Fibroblast of pulmonary artery (primary cell): ENCODE measurements around the gene TMEM121B.

Experiments
- DNase-seq: peaks from one replicate; pipeline ENCODE4 v3.0.0-alpha.2; 2010; ENCODE audit warnings: low read depth
- H3K4me3 ChIP-seq: replicated peaks from 2 replicates; pipeline ENCODE4 v1.5.1; 2011; ENCODE audit warnings: low read depth, mild to moderate bottlenecking, control low read depth, low read length, moderate library complexity
- CTCF ChIP-seq: IDR thresholded peaks from 2 replicates; pipeline ENCODE4 v1.5.1; 2011; ENCODE audit warnings: mild to moderate bottlenecking, control low read depth, low read length, inconsistent platforms; ENCODE audit errors: missing control alignments

TMEM121B gene

DNA sequence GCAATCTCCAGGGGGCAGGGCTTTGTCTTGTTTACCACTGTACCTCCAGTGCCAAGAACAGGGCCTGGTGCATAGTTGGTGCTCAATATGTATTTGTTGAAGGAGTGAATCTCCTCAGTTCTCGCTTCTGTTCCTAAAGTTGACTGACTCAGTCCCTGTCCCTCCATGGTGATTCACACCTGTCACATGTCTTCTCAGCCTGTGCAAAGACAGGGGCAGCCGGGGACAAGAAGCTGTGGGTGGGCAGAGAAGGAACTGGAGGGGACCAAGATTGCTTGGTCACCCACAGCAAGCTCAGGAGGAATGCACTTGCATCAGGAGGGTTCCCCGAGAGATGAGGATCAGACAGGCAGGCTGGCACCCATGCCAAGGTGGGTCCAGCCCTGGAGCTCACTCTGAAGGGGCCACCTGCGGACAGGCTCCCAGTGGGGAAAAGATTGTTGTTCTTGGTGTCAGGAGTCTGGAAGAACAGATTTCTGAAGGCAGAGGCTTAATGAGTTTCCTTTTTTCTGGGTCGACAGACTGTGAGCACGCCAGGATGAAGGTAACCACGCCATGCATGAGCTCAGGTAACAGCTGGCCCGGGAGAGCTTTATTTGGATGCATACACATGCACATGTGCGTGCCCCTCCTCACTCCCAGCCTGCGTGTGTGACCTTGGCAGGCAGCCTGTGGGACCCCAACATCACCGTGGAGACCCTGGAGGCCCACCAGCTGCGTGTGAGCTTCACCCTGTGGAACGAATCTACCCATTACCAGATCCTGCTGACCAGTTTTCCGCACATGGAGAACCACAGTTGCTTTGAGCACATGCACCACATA lies 19.5 kb downstream of the TMEM121B start:
- TF ChIP-seq CTCF, result no peak
- DNase-seq, result no peak
- H3K4me3 ChIP-seq, result no peak overlapping the region

- H3K4me3 ChIP-seq, result no peak overlapping the region
- DNase-seq, result no peak
- TF ChIP-seq CTCF, result no peak
Observed at GRCh38 chr22:17100621-17101020, 20.5 kb downstream of the TMEM121B start.

- no peak for TF ChIP-seq CTCF
- DNase-seq, result peak; percentile 33
- no peak overlapping the region for H3K4me3 ChIP-seq
Observed at GRCh38 chr22:17098379-17098819, 22.8 kb downstream of the TMEM121B start.

- no peak for TF ChIP-seq CTCF
- no peak overlapping the region for H3K4me3 ChIP-seq
- no peak for DNase-seq
Observed at GRCh38 chr22:17097701-17098100, 23.5 kb downstream of the TMEM121B start.

DNA sequence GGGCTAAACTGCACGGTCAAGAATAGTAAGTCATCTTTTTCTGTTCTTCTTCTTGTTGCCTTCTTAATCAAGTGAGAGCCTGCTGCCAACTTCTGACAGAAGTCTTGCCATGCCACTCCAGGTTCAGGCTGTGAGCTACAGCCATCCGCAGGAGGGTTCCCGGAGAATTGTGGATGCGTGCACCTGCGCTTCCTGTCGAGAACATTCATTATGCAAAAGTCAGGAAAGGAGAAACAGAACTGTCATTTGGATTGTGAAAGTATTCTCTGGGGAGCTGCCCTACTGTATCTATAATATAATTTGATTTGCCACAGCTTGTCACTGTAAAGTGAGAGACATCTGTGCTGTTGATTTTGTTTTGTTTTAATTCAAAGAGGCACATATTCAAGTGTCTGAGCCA lies 24.1 kb downstream of the TMEM121B start:
- no peak for DNase-seq
- H3K4me3 ChIP-seq, result no peak overlapping the region
- no peak for TF ChIP-seq CTCF

GRCh38 chr22:17096071-17096470 lies 25.1 kb downstream of the TMEM121B start:
- H3K4me3 ChIP-seq, result no peak overlapping the region
- no peak for DNase-seq
- no peak for TF ChIP-seq CTCF

- no peak for DNase-seq
- H3K4me3 ChIP-seq, result no peak overlapping the region
- peak; percentile 41 for TF ChIP-seq CTCF
Observed at GRCh38 chr22:17095538-17095937, 25.6 kb downstream of the TMEM121B start.
